Right lobe of liver (tissue), 6 donors: ENCODE measurements around the gene TRIM41. TPM values are rescaled to one million over a fixed set of nuclear protein-coding genes. Genes with fewer than 3 reads are reported as not detected.
"Not testable (repeated sequence)": the region's sequence is repeated elsewhere in the genome, so short reads cannot be mapped to it uniquely, and the experiment has no call there.

Source experiments
- ATAC-seq, 4 donors: fragments of 200-7000 bp; cut with Tn5 transposase; one replicate each; pipeline ENCODE4 v1.9.1; 2020; ENCODE audit warnings: mild to moderate bottlenecking in 4 of 4, moderate library complexity in 4 of 4
- DNase-seq, 3 donors: peaks; one replicate each; pipeline ENCODE4 v3.0.0-alpha.2; 2020
- H3K27ac ChIP-seq, 3 donors: fragments of 200-600 bp; one replicate each; pipeline ENCODE4 v1.8.0; 2022
- H3K27me3 ChIP-seq, 2 donors: fragments of 200-600 bp; one replicate each; pipeline ENCODE4 v1.8.0; 2022
- H3K36me3 ChIP-seq, 4 donors: fragments of 200-600 bp; sonication (generic) in 1 of 4; one replicate each; pipeline versions ENCODE4 v1.5.1 to v1.8.0; 2017 to 2022; ENCODE audit warnings: control low read depth in 1 of 4
- H3K4me1 ChIP-seq, 4 donors: fragments of 200-600 bp; sonication (generic) in 1 of 4; one replicate each; pipeline versions ENCODE4 v1.5.1 to v1.8.0; 2017 to 2022; ENCODE audit warnings: control low read depth in 1 of 4
- H3K4me3 ChIP-seq, 3 donors: fragments of 200-600 bp; one replicate each; pipeline ENCODE4 v1.8.0; 2022
- H3K9me3 ChIP-seq, 4 donors: fragments of 200-600 bp; sonication (generic) in 1 of 4; one replicate each; pipeline versions ENCODE4 v1.5.1 to v1.8.0; 2017 to 2022; ENCODE audit warnings: control low read depth in 1 of 4
- CTCF ChIP-seq, 4 donors: fragments of 200-600 bp in 3 of 4; fragments of 450-650 bp in 1 of 4; IDR thresholded peaks; one replicate each; pipeline versions ENCODE4 v1.5.1 to v1.8.0; 2016 to 2022; ENCODE audit warnings: antibody characterized with exemption in 4 of 4, mild to moderate bottlenecking in 2 of 4
- POLR2A ChIP-seq: fragments of 450-650 bp; IDR thresholded peaks from one replicate; pipeline ENCODE4 v1.6.1; 2017; ENCODE audit warnings: antibody characterized with exemption, mild to moderate bottlenecking
- WGBS: methylation state at CpG from one replicate; pipeline ENCODE4 v1.1.6; 2018; ENCODE audit warnings: low coverage, low lambda C conversion rate; ENCODE audit not compliant: insufficient coverage; ENCODE audit errors: missing lambda C conversion rate; 5-methylcytosine and 5-hydroxymethylcytosine counted together
- intact Hi-C, 2 donors: fragments of 100-400 bp; cut with DNase I; formaldehyde crosslinking; loops; one replicate each; pipeline versions ENCODE4 v1.11.2 to v1.14.1; 2022
- total RNA-seq, 6 experiments: library from RNA; depleted of rRNA in 2 of 6; stranded (reverse); fragments of >200 nt in 2 of 6; fragmentation: NEBNext Ultra II Directional in 3 of 6; extraction: Animal tissue kit (Norgen Biotek cat#: 25700) in 3 of 6; gene quantifications; one replicate each; pipeline versions ENCODE4 v1.1.0 to v1.2.4, GENCODE V29; 2016 to 2023
- donor health status: DM: no; HTN: yes; CAD: no.
- donor health status: DM: no; HTN: no; CAD: no.
- donor health status: DM: no; HTN: no; CAD: no.
- donor health status: DM: no; HTN: yes; CAD: no.
- donor health status: DM: no; HTN: yes; CAD: no.

The TRIM41 gene
- total RNA-seq, 6 experiments from 2014 or later: 7.3 to 20.6 (median 15.9) TPM

DNA sequence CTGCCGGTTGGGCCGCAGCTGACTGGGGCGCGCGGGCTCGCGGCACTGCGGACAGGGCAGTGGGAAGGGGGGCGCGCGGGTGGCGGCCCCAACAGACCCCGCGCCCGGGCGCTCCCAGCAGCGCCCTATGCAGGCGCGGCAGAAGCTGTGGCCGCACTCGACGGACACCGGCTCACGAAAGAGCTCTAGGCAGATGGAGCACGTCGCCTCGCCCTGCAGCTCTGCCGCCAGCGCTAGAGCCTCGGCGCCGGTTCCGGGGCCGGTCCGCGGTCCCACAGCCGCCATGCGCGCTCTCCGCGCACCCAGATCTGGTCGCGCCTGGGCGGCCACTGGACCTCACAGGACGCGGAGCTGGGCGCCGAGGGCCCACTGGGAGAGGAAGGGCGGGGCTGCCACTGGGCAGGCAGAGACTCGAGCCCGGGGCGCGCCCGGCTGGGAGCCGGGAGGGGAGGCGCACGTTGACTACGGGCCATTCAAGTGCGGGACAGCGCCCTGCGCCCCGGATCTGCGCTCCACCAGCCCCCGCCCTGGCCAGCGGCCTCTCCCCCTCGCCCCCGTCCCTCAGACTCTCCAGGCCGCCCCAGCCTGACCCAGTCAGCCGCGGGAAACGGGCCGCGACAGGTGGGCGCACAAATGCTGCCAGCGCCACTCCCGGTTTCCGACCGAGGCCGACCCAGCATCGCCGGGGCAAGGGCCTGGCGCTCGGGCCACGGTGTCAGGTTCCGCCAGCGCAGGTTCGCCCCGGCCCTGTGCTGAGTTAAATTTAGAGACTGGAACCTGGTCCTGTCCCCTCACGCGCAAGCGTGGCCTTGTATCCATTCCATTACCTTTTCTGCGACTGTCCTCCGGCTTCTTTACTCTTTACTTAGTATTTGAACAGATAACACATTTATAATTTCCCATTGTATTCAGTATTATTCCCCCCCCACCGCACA, 18.0 kb upstream of the TRIM41 start, which contains the start of gene TRIM7:
Gene TRIM7, minus strand, starts transcription at position 371 of the 935 bp plus-strand sequence. Its CDS starts 86 bp downstream, at position 285.
- H3K27me3 ChIP-seq: no peaks in the 10 kb centered on the region
- H3K4me1 ChIP-seq: peaks cover 0 to 30% (median 9%) of the 10 kb centered on the region in 4 donors
- WGBS: 4% methylated on average over 12 of the region's 94 CpGs
- no peaks in the 10 kb centered on the region for H3K36me3 ChIP-seq
- intact Hi-C loops: no loop called here
- TF ChIP-seq CTCF (IDR thresholded peaks at IDR 0.05) (no peak), POLR2A (no peak)
- no peak within 1 kb of the TSS for H3K27ac ChIP-seq
- no peaks in the 10 kb centered on the region for H3K9me3 ChIP-seq
- peak within 1 kb of the TSS; percentile 38 to 54 (median 43) for H3K4me3 ChIP-seq
- peak in 1 of 3 donors; percentile 62 for DNase-seq
- ATAC-seq: peak; percentile 4 to 34 (median 19)

DNA sequence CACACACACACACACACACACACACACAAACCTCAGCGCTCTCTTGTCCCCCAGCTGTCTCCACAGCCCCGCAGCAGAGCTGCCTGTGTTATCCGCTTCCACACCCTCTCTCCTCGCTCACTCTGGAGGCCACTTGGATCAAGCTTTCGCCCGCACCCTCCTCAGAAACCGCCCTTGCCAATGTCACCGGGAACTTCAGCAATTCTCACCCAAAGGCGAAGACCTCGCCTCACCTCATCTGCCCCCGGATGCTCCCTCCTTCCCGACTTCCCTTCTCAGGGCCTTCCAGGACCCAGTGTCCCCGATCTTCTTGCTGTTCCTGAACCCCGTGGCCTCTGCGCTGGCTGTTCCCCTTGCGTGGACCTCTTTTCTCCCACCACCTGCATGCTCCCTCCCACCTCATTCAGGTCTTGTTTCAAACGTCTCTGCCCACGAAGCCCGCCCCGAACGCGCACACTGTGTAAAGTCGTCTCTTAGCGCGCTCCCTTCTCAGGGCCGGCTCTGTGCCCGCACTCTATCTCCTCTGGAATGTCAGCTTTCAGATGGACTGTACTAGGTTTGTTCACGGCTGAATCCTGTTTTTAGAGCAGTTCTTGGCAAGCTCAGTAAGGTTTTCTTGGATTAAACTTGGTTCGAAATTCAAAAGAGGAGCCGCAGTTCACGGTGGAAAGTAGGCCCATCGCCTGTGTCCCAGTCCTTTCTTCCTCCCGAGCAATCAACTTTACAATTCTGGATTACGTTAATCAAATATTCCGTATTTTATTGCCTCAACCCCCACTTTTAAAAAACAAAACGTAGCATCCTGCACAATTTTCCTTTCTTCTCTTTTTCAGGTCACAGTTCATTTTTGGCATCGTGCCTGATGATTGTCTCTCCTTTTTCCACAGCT, 17.1 kb upstream of the TRIM41 start:
- no peak overlapping the region for H3K27ac ChIP-seq
- DNase-seq (no peak), ATAC-seq (no peak)
- H3K4me3 ChIP-seq: peak overlapping the region in 2 of 3 donors; percentile 44 to 47
- no peaks in the 10 kb centered on the region for H3K27me3 ChIP-seq
- TF ChIP-seq POLR2A (no peak), CTCF (IDR thresholded peaks at IDR 0.05) (no peak)
- WGBS: 25% methylated on average over 37 of the region's 37 CpGs
- intact Hi-C loops: no loop called here
- H3K36me3 ChIP-seq: no peaks in the 10 kb centered on the region
- peaks cover 0 to 30% (median 9%) of the 10 kb centered on the region in 4 donors for H3K4me1 ChIP-seq
- no peaks in the 10 kb centered on the region for H3K9me3 ChIP-seq

DNA sequence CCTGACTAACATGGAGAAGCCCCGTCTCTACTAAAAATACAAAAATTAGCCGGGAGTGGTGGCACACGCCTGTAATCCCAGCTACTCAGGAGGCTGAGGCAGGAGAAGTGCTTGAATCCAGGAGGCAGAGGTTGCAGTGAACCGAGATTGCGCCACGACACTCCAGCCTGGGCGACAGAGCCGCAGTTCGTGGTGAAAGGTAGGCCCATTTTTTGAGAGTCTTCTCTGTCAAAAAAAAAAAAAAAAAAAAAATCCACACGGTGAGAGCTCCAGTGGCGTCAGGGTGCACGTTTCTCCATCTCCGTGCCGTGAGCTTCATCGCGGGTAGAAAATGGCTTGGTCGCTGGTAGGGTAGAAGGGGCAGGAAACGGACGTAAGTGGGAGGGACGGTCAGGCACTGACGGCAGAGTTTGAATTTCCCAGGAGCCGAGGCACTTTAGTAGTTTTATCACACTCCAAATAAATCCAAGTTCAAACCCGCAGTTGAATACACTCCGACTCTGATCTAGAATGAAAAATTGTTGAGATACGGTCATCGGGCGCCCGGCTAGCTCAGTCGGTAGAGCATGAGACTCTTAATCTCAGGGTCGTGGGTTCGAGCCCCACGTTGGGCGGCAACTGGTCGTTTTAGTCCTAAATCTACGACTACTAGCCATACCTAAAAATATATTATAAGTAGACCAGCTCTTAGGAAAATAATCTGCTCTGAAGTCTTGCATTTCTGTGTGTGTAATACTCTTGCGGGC, 15.7 kb upstream of the TRIM41 start:
- Histone ChIP-seq H3K9me3 (no peaks in the 10 kb centered on the region), H3K4me1 (peaks cover 0 to 30% (median 9%) of the 10 kb centered on the region in 4 donors), H3K27me3 (no peaks in the 10 kb centered on the region), H3K4me3 (peak overlapping the region; percentile 28 to 47 (median 44)), H3K36me3 (no peaks in the 10 kb centered on the region), H3K27ac (peak overlapping the region; percentile 48 to 59 (median 50))
- TF ChIP-seq POLR2A: no peak
- no peak for TF ChIP-seq CTCF (IDR thresholded peaks at IDR 0.05)
- ATAC-seq (peak; percentile 45 to 65 (median 52)), DNase-seq (peak in 2 of 3 donors; percentile 71 to 76)
- intact Hi-C loops: no loop called here
- 2% methylated on average over 36 of the region's 36 CpGs for WGBS

- no peak overlapping the region for H3K27ac ChIP-seq
- H3K4me3 ChIP-seq: no peak overlapping the region
- H3K4me1 ChIP-seq: peaks cover 0 to 30% (median 9%) of the 10 kb centered on the region in 4 donors
- 38% methylated on average over 3 of the region's 3 CpGs for WGBS
- no peaks in the 10 kb centered on the region for H3K9me3 ChIP-seq
- ATAC-seq (no peak), DNase-seq (no peak)
- H3K36me3 ChIP-seq: no peaks in the 10 kb centered on the region
- TF ChIP-seq POLR2A (no peak), CTCF (IDR thresholded peaks at IDR 0.05) (no peak)
- intact Hi-C loops: no loop called here
- no peaks in the 10 kb centered on the region for H3K27me3 ChIP-seq
Observed at GRCh38 chr5:181207960-181208253, 15.2 kb upstream of the TRIM41 start.

DNA sequence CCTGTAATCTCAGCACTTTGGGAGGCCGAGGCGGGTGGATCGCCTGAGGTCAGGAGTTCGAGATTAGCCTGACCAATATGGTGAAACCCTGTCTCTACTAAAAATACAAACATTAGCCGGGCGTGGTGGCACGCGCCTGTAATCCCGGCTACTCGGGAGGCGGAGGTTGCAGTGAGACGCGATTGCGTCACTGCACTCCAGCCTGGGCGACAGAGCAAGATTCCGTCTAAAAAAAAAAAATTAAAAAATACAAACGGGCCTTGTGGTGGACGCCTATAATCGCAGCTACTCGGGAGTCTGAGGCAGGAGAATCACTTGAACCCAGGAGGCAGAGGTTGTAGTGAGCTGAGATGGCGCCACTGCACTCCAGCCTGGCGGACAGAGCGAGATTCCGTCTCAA, 14.1 kb upstream of the TRIM41 start:
- H3K36me3 ChIP-seq, ATAC-seq, H3K27ac ChIP-seq, H3K9me3 ChIP-seq, intact Hi-C loops, H3K4me3 ChIP-seq, DNase-seq, H3K27me3 ChIP-seq: not testable (repeated sequence)
- peaks cover 0 to 21% (median 9%) of the 10 kb centered on the region in 4 donors for H3K4me1 ChIP-seq
- 81% methylated on average over 15 of the region's 24 CpGs for WGBS

DNA sequence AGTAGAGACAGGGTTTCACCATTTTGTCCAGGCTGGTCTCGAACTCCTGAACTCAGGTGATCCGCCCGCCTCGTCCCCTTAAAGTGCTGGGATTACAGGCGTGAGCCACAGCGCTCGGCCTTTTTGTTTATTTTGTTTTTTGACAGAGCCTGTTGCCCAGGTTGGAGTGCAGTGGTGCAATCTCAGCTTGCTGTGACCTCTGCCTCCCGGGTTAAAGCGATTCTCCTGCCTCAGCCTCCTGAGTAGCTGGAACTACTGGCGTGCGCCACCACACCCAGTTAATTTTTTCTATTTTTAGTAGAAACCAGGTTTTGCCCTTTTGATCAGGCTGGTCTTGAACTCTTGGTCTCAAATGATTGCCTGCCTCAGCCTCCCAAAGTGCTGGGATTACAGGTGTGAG, 12.9 kb upstream of the TRIM41 start:
- WGBS: 52% methylated on average over 11 of the region's 11 CpGs

More for the DNA sequence above, 12.9 kb upstream of the TRIM41 start:
- H3K27me3 ChIP-seq, H3K27ac ChIP-seq, H3K9me3 ChIP-seq, DNase-seq, intact Hi-C loops, ATAC-seq, H3K4me3 ChIP-seq, H3K36me3 ChIP-seq: not testable (repeated sequence)
- peaks cover 0 to 14% (median 5%) of the 10 kb centered on the region in 4 donors for H3K4me1 ChIP-seq
